Stomach (tissue), 4 donors: ENCODE measurements around the gene HNMT.

Experiments
- EP300 ChIP-seq: sonication (generic); formaldehyde crosslinking; IDR thresholded peaks from one replicate; pipeline ENCODE4 v1.6.1; 2017; ENCODE audit warnings: antibody characterized with exemption
- POLR2A ChIP-seq, 4 donors: fragments of 450-650 bp; IDR thresholded peaks; one replicate each; pipeline ENCODE4 v1.6.1; 2016; ENCODE audit warnings: antibody characterized with exemption in 4 of 4, control low read depth in 2 of 4, mild to moderate bottlenecking in 1 of 4, moderate library complexity in 1 of 4
- POLR2AphosphoS5 ChIP-seq, 3 donors: sonication (generic); formaldehyde crosslinking; IDR thresholded peaks; one replicate each; pipeline ENCODE4 v1.6.1; 2016; ENCODE audit warnings: antibody characterized with exemption in 3 of 3
- TF ChIP-seq, protein P1 (sequence below), 7 experiments: fragments of 450-650 bp in 4 of 7; fragments of 200-600 bp in 3 of 7; sonication (generic) in 3 of 7; IDR thresholded peaks; one replicate each; pipeline ENCODE4 v1.5.1; 2016 to 2019; ENCODE audit warnings: antibody characterized with exemption in 7 of 7, control low read depth in 2 of 7, mild to moderate bottlenecking in 1 of 7

DNA sequence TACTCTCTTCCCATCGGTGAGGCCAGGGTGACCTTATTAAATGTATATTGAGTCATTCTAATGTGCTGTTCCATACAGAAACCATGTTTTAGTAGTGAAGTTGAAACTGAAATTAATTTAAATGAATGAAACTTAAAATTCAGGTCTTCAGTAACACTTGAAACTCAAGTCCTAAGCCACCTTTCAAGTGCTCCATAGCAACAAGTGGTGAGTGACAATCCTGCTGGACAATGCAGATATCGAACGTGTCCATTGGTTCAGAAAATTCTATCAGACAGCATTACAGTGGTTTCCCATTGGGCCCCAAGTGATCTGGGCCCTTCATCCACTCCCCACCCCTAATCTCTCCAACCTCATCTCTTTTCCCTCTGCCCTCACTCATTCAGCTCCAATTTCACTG, 48.7 kb downstream of the HNMT start:
- TF ChIP-seq, protein P1, sequence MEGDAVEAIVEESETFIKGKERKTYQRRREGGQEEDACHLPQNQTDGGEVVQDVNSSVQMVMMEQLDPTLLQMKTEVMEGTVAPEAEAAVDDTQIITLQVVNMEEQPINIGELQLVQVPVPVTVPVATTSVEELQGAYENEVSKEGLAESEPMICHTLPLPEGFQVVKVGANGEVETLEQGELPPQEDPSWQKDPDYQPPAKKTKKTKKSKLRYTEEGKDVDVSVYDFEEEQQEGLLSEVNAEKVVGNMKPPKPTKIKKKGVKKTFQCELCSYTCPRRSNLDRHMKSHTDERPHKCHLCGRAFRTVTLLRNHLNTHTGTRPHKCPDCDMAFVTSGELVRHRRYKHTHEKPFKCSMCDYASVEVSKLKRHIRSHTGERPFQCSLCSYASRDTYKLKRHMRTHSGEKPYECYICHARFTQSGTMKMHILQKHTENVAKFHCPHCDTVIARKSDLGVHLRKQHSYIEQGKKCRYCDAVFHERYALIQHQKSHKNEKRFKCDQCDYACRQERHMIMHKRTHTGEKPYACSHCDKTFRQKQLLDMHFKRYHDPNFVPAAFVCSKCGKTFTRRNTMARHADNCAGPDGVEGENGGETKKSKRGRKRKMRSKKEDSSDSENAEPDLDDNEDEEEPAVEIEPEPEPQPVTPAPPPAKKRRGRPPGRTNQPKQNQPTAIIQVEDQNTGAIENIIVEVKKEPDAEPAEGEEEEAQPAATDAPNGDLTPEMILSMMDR (IDR thresholded peaks at IDR 0.05): no peak
- no peak for TF ChIP-seq EP300
- no peak for TF ChIP-seq POLR2A (IDR thresholded peaks at IDR 0.05)
- TF ChIP-seq POLR2AphosphoS5 (IDR thresholded peaks at IDR 0.05): no peak
